Glutamatergic neuron (in vitro differentiated cells): Measurements from ENCODE around the gene GYG2. TPM values are rescaled to one million over a fixed set of nuclear protein-coding genes. Genes with fewer than 3 reads are reported as not detected.
"Not testable (repeated sequence)": the region's sequence is repeated elsewhere in the genome, so short reads cannot be mapped to it uniquely, and the experiment has no call there.

Experiments
- DNase-seq: peaks from one replicate; pipeline ENCODE4 v3.0.0; 2022
- H3K27ac Mint-ChIP-seq: one replicate; pipeline ENCODE4 v1.8.0; 2020; ENCODE audit warnings: mild to moderate bottlenecking, mixed read lengths, inconsistent platforms; ENCODE audit not compliant: unreplicated experiment
- H3K27me3 Mint-ChIP-seq: one replicate; pipeline ENCODE4 v1.8.0; 2020; ENCODE audit warnings: mild to moderate bottlenecking, moderate library complexity, mixed read lengths, inconsistent platforms; ENCODE audit not compliant: unreplicated experiment
- H3K36me3 Mint-ChIP-seq: one replicate; pipeline ENCODE4 v1.8.0; 2020; ENCODE audit warnings: mild to moderate bottlenecking, mixed read lengths, inconsistent platforms; ENCODE audit not compliant: unreplicated experiment
- H3K4me1 Mint-ChIP-seq: one replicate; pipeline ENCODE4 v1.8.0; 2020; ENCODE audit warnings: mild to moderate bottlenecking, low read depth, mixed read lengths, inconsistent platforms; ENCODE audit not compliant: unreplicated experiment
- H3K4me3 Mint-ChIP-seq: one replicate; pipeline ENCODE4 v1.8.0; 2020; ENCODE audit warnings: mild to moderate bottlenecking, mixed read lengths, inconsistent platforms; ENCODE audit not compliant: unreplicated experiment
- H3K9me3 Mint-ChIP-seq: one replicate; pipeline ENCODE4 v1.8.0; 2020; ENCODE audit warnings: mild to moderate bottlenecking, moderate library complexity, mixed read lengths, inconsistent platforms; ENCODE audit not compliant: unreplicated experiment
- CTCF ChIP-seq: fragments of 200-600 bp; sonication (generic); IDR thresholded peaks from one replicate; pipeline ENCODE4 v1.5.0; 2021; ENCODE audit not compliant: partially characterized antibody, unreplicated experiment
- total RNA-seq: library from RNA; stranded (reverse); fragmentation: NEBNext Ultra II Directional; extraction: Animal tissue kit (Norgen Biotek cat#: 25700); gene quantifications from one replicate; pipeline ENCODE4 v1.2.1, GENCODE V29; 2021; ENCODE audit not compliant: unreplicated experiment

GYG2 gene
- total RNA-seq, 1 donor from 2014 or later: 21.9 TPM

GRCh38 chrX:2892816-2893215, 64.1 kb downstream of the GYG2 start:
- no peak overlapping the region for H3K27ac Mint-ChIP-seq
- no peaks in the 10 kb centered on the region for H3K36me3 Mint-ChIP-seq
- no peaks in the 10 kb centered on the region for H3K9me3 Mint-ChIP-seq
- TF ChIP-seq CTCF: no peak
- H3K4me1 Mint-ChIP-seq: peaks cover 2% of the 10 kb centered on the region
- H3K27me3 Mint-ChIP-seq: no peaks in the 10 kb centered on the region
- DNase-seq: no peak
- no peak overlapping the region for H3K4me3 Mint-ChIP-seq

GRCh38 chrX:2894885-2895292, 66.2 kb downstream of the GYG2 start:
- no peaks in the 10 kb centered on the region for H3K27me3 Mint-ChIP-seq
- peaks cover under 1% of the 10 kb centered on the region for H3K4me1 Mint-ChIP-seq
- no peak for TF ChIP-seq CTCF
- no peaks in the 10 kb centered on the region for H3K9me3 Mint-ChIP-seq
- no peak for DNase-seq
- H3K27ac Mint-ChIP-seq: no peak overlapping the region
- H3K4me3 Mint-ChIP-seq: no peak overlapping the region
- H3K36me3 Mint-ChIP-seq: no peaks in the 10 kb centered on the region

GRCh38 chrX:2897311-2897689, 68.6 kb downstream of the GYG2 start:
- Mint-ChIP-seq H3K27me3 (no peaks in the 10 kb centered on the region), H3K4me1 (no peaks in the 10 kb centered on the region), H3K27ac (no peak overlapping the region), H3K36me3 (no peaks in the 10 kb centered on the region), H3K9me3 (no peaks in the 10 kb centered on the region), H3K4me3 (no peak overlapping the region)
- TF ChIP-seq CTCF: no peak
- DNase-seq: no peak

- not testable (repeated sequence) for H3K27me3 Mint-ChIP-seq, H3K4me3 Mint-ChIP-seq, H3K4me1 Mint-ChIP-seq, DNase-seq, H3K36me3 Mint-ChIP-seq, H3K9me3 Mint-ChIP-seq
- H3K27ac Mint-ChIP-seq: peak overlapping the region; percentile 52
Measured at GRCh38 chrX:2897690-2898623, 69.2 kb downstream of the GYG2 start.

GRCh38 chrX:2898846-2899512, 70.2 kb downstream of the GYG2 start:
- Mint-ChIP-seq H3K27me3 (peaks cover 2% of the 10 kb centered on the region), H3K4me3 (no peak overlapping the region), H3K36me3 (no peaks in the 10 kb centered on the region), H3K27ac (no peak overlapping the region), H3K9me3 (peaks cover 2% of the 10 kb centered on the region), H3K4me1 (no peaks in the 10 kb centered on the region)
- no peak for DNase-seq
- no peak for TF ChIP-seq CTCF
